Measurements from ENCODE around the gene DHX9. TPM values are rescaled to one million over a fixed set of nuclear protein-coding genes. Genes with fewer than 3 reads are reported as not detected.

The DHX9 gene
- polyA plus RNA-seq, 1 donor (not counting 4 experiments of a cell fraction or from before 2014, with no cell fraction given): 199 TPM

GRCh38 chr1:182845894-182846293, 6.7 kb downstream of the DHX9 start:
- Histone ChIP-seq H3K79me2 (ENCODE audit: control insufficient read depth, insufficient read depth, low read length) (peaks cover 100% of the 10 kb centered on the region), H3K27ac (ENCODE audit: control insufficient read depth, insufficient read depth, low read length) (no peak overlapping the region), H4K20me1 (ENCODE audit: control insufficient read depth, extremely low read depth, insufficient read depth, low read length) (peaks cover 48% of the 10 kb centered on the region), H3K9ac (ENCODE audit: control insufficient read depth, extremely low read depth, insufficient read depth, low read length) (no peak overlapping the region), H3K4me2 (ENCODE audit: control insufficient read depth, extremely low read depth, insufficient read depth, low read depth, low read length) (no peak overlapping the region), H3K36me3 (ENCODE audit: control insufficient read depth in 2 of 2, extremely low read depth in 1 of 2, insufficient read depth in 2 of 2, low read length in 2 of 2) (peaks cover 27 to 66% of the 10 kb centered on the region in 2 experiments), H3K9me1 (ENCODE audit: control insufficient read depth, extremely low read depth, insufficient read depth, low read length) (no peaks in the 10 kb centered on the region), H3K9me3 (ENCODE audit: control insufficient read depth, low read depth, low read length) (no peaks in the 10 kb centered on the region), H3K4me1 (ENCODE audit: control insufficient read depth, extremely low read depth, insufficient read depth, low read length) (peaks cover 15% of the 10 kb centered on the region), H2AFZ (ENCODE audit: control insufficient read depth, low read length) (no peak overlapping the region), H3K27me3 (ENCODE audit: control insufficient read depth, extremely low read depth, insufficient read depth, low read length) (no peaks in the 10 kb centered on the region), H3K4me3 (ENCODE audit: control insufficient read depth in 2 of 3, extremely low read depth in 1 of 3, insufficient read depth in 2 of 3, low read depth in 1 of 3, low read length in 3 of 3) (no peak overlapping the region)
- TF ChIP-seq, protein P1, sequence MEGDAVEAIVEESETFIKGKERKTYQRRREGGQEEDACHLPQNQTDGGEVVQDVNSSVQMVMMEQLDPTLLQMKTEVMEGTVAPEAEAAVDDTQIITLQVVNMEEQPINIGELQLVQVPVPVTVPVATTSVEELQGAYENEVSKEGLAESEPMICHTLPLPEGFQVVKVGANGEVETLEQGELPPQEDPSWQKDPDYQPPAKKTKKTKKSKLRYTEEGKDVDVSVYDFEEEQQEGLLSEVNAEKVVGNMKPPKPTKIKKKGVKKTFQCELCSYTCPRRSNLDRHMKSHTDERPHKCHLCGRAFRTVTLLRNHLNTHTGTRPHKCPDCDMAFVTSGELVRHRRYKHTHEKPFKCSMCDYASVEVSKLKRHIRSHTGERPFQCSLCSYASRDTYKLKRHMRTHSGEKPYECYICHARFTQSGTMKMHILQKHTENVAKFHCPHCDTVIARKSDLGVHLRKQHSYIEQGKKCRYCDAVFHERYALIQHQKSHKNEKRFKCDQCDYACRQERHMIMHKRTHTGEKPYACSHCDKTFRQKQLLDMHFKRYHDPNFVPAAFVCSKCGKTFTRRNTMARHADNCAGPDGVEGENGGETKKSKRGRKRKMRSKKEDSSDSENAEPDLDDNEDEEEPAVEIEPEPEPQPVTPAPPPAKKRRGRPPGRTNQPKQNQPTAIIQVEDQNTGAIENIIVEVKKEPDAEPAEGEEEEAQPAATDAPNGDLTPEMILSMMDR (optimal IDR thresholded peaks at IDR 0.05 in 1 of 3, IDR thresholded peaks at IDR 0.05 in 1 of 3, conservative IDR thresholded peaks at IDR 0.05 in 1 of 3; ENCODE audit: extremely low read depth in 1 of 3, insufficient read depth in 2 of 3, low read length in 3 of 3): no peak
- no peak for TF ChIP-seq EZH2 (IDR thresholded peaks at IDR 0.05; ENCODE audit: low read length)
- DNase-seq (ENCODE audit: low read depth, low spot score) (no peak), FAIRE-seq (no peak)
- dilution Hi-C loops (cut with MboI; ENCODE audit: extremely low pct_ligation_motif_present, low sequenced_read_pairs): no loop called here

DNA sequence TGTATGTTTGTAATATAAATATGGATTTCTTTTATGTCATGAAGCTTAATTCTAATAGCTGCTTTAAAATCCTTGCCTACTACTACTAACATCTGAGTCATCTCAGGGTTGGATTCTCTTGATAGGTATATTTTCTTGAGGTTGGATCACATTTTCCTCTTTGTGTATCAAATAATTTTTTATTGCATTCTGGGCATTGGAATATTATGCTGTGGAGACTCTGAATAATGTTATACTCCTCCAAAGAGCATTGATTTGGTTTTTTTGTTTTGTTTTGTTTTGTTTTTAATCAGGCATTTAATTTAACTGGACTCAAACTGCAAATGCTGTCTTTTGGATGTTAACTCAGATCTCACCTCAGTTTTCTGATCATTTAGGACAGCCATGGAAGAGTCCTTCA, 8.0 kb downstream of the DHX9 start:
- TF ChIP-seq, protein P1 (optimal IDR thresholded peaks at IDR 0.05 in 1 of 3, IDR thresholded peaks at IDR 0.05 in 1 of 3, conservative IDR thresholded peaks at IDR 0.05 in 1 of 3; ENCODE audit: extremely low read depth in 1 of 3, insufficient read depth in 2 of 3, low read length in 3 of 3): no peak
- H3K27me3 ChIP-seq (ENCODE audit: control insufficient read depth, extremely low read depth, insufficient read depth, low read length): no peaks in the 10 kb centered on the region
- dilution Hi-C loops (cut with MboI; ENCODE audit: extremely low pct_ligation_motif_present, low sequenced_read_pairs): no loop called here
- H3K4me3 ChIP-seq (ENCODE audit: control insufficient read depth in 2 of 3, extremely low read depth in 1 of 3, insufficient read depth in 2 of 3, low read depth in 1 of 3, low read length in 3 of 3): no peak overlapping the region
- no peak overlapping the region for H3K9ac ChIP-seq (ENCODE audit: control insufficient read depth, extremely low read depth, insufficient read depth, low read length)
- no peak overlapping the region for H2AFZ ChIP-seq (ENCODE audit: control insufficient read depth, low read length)
- no peak for DNase-seq (ENCODE audit: low read depth, low spot score)
- H3K4me1 ChIP-seq (ENCODE audit: control insufficient read depth, extremely low read depth, insufficient read depth, low read length): peaks cover 5% of the 10 kb centered on the region
- peaks cover 44% of the 10 kb centered on the region for H4K20me1 ChIP-seq (ENCODE audit: control insufficient read depth, extremely low read depth, insufficient read depth, low read length)
- H3K9me3 ChIP-seq (ENCODE audit: control insufficient read depth, low read depth, low read length): no peaks in the 10 kb centered on the region
- peaks cover 96% of the 10 kb centered on the region for H3K79me2 ChIP-seq (ENCODE audit: control insufficient read depth, insufficient read depth, low read length)
- H3K27ac ChIP-seq (ENCODE audit: control insufficient read depth, insufficient read depth, low read length): no peak overlapping the region
- H3K4me2 ChIP-seq (ENCODE audit: control insufficient read depth, extremely low read depth, insufficient read depth, low read depth, low read length): no peak overlapping the region
- H3K9me1 ChIP-seq (ENCODE audit: control insufficient read depth, extremely low read depth, insufficient read depth, low read length): no peaks in the 10 kb centered on the region
- FAIRE-seq: no peak
- peaks cover 28 to 73% of the 10 kb centered on the region in 2 experiments for H3K36me3 ChIP-seq (ENCODE audit: control insufficient read depth in 2 of 2, extremely low read depth in 1 of 2, insufficient read depth in 2 of 2, low read length in 2 of 2)
